Upper lobe of left lung (tissue), 6 donors: ENCODE data around the gene CNN2. TPM values are rescaled to one million over a fixed set of nuclear protein-coding genes. Genes with fewer than 3 reads are reported as not detected.

Experiments
- ATAC-seq, 2 donors: fragments of 200-7000 bp; cut with Tn5 transposase; one replicate each; pipeline ENCODE4 v1.9.1; 2022; ENCODE audit warnings: mild to moderate bottlenecking in 2 of 2, moderate library complexity in 2 of 2; ENCODE audit not compliant: low FRiP score in 2 of 2
- DNase-seq, 2 donors: peaks; one replicate each; pipeline ENCODE4 v3.0.0-alpha.2; 2019 to 2020
- H3K27ac ChIP-seq, 4 donors: fragments of 200-600 bp; sonication (generic); one replicate each; pipeline ENCODE4 v1.5.1; 2016 to 2019
- H3K27me3 ChIP-seq, 4 donors: fragments of 200-600 bp; sonication (generic); one replicate each; pipeline ENCODE4 v1.5.1; 2017 to 2019
- H3K36me3 ChIP-seq, 4 donors: fragments of 200-600 bp; sonication (generic); one replicate each; pipeline ENCODE4 v1.5.1; 2016 to 2019
- H3K4me1 ChIP-seq, 4 donors: fragments of 200-600 bp; sonication (generic); one replicate each; pipeline ENCODE4 v1.5.1; 2018 to 2019
- H3K4me3 ChIP-seq, 4 donors: fragments of 200-600 bp; sonication (generic); one replicate each; pipeline ENCODE4 v1.5.1; 2017 to 2019; ENCODE audit warnings: mild to moderate bottlenecking in 2 of 4, moderate library complexity in 1 of 4
- H3K9me3 ChIP-seq, 4 donors: fragments of 200-600 bp; sonication (generic); one replicate each; pipeline ENCODE4 v1.5.1; 2018 to 2019
- CTCF ChIP-seq, 6 experiments: fragments of 450-650 bp in 4 of 6; fragments of 200-600 bp in 2 of 6; sonication (generic) in 2 of 6; IDR thresholded peaks; one replicate each; pipeline ENCODE4 v1.5.1; 2016 to 2019; ENCODE audit warnings: antibody characterized with exemption in 6 of 6
- EP300 ChIP-seq, 4 donors: sonication (generic); formaldehyde crosslinking; IDR thresholded peaks; one replicate each; pipeline ENCODE4 v1.5.1; 2017; ENCODE audit warnings: antibody characterized with exemption in 4 of 4, control low read depth in 2 of 4
- POLR2A ChIP-seq, 4 donors: fragments of 450-650 bp; IDR thresholded peaks; one replicate each; pipeline ENCODE4 v1.5.1; 2016 to 2017; ENCODE audit warnings: antibody characterized with exemption in 4 of 4, mild to moderate bottlenecking in 2 of 4
- POLR2AphosphoS5 ChIP-seq, 2 donors: sonication (generic); formaldehyde crosslinking; IDR thresholded peaks; one replicate each; pipeline ENCODE4 v1.5.1; 2017; ENCODE audit warnings: antibody characterized with exemption in 2 of 2
- WGBS, 2 donors: methylation state at CpG; one replicate each; pipeline ENCODE4 v1.1.5; 2017 to 2018; 5-methylcytosine and 5-hydroxymethylcytosine counted together
- total RNA-seq, 6 donors: library from RNA; depleted of rRNA in 4 of 6; stranded (reverse); fragments of >200 nt in 4 of 6; gene quantifications; one replicate each; pipeline versions ENCODE4 v1.1.0 to v1.2.1, GENCODE V29; 2016 to 2021
- donor health status: DM: no; HTN: no; CAD: no; lungs with moderate emphysema.
- donor health status: DM: no; HTN: yes; CAD: no; lungs with severe emphysema.

CNN2 gene
- 100 to 1,000 TPM in 5 of 6 donors, 10 to 100 TPM in 1; 98.1 to 262 (median 164) TPM for total RNA-seq

- peaks cover 0 to 11% (median 0%) of the 10 kb centered on the region in 4 donors for H3K36me3 ChIP-seq
- H3K27ac ChIP-seq, result peak within 1 kb of the TSS; percentile 95 to 99 (median 97)
- no peaks in the 10 kb centered on the region for H3K27me3 ChIP-seq
- peak within 1 kb of the TSS; percentile 74 to 91 (median 84) for H3K4me3 ChIP-seq
- DNase-seq, result peak; percentile 89 to 97
- H3K4me1 ChIP-seq, result peaks cover 46 to 67% (median 54%) of the 10 kb centered on the region in 4 donors
- TF ChIP-seq EP300 (IDR thresholded peaks at IDR 0.05) (no peak), POLR2A (IDR thresholded peaks at IDR 0.05) (peak; percentile 38 to 95 (median 84)), POLR2AphosphoS5 (IDR thresholded peaks at IDR 0.05) (peak; percentile 80 to 85), CTCF (IDR thresholded peaks at IDR 0.05) (no peak)
- whole genome bisulfite sequencing, 2 donors, result 18 to 60% methylated on average over 5 to 15 of the region's 63 CpGs
- peak; percentile 83 to 92 for ATAC-seq
- no peaks in the 10 kb centered on the region for H3K9me3 ChIP-seq
Observed at GRCh38 chr19:1025960-1026782, at the start of gene CNN2. TSS of gene CNN2 (plus strand) at chr19:1026608. CDS start at chr19:1026662, 54 bp downstream.

GRCh38 chr19:977058-977464 lies 49.3 kb upstream of the CNN2 start:
- ATAC-seq (no peak), DNase-seq (peak in 1 of 2 donors; percentile 73)
- H3K4me3 ChIP-seq, result no peak overlapping the region
- WGBS, 2 donors, result 85 to 92% methylated on average over 5 to 23 of the region's 24 CpGs
- TF ChIP-seq EP300 (IDR thresholded peaks at IDR 0.05) (no peak), POLR2A (IDR thresholded peaks at IDR 0.05) (no peak), CTCF (IDR thresholded peaks at IDR 0.05) (no peak)
- no peak overlapping the region for H3K27ac ChIP-seq
- no peaks in the 10 kb centered on the region for H3K9me3 ChIP-seq
- peaks cover 0 to 4% (median 1%) of the 10 kb centered on the region in 4 donors for H3K36me3 ChIP-seq
- peaks cover 0 to 10% (median 5%) of the 10 kb centered on the region in 4 donors for H3K4me1 ChIP-seq
- no peaks in the 10 kb centered on the region for H3K27me3 ChIP-seq

GRCh38 chr19:979318-979741 lies 47.1 kb upstream of the CNN2 start:
- 54 to 73% methylated on average over 14 to 18 of the region's 19 CpGs for WGBS, 2 donors

DNA sequence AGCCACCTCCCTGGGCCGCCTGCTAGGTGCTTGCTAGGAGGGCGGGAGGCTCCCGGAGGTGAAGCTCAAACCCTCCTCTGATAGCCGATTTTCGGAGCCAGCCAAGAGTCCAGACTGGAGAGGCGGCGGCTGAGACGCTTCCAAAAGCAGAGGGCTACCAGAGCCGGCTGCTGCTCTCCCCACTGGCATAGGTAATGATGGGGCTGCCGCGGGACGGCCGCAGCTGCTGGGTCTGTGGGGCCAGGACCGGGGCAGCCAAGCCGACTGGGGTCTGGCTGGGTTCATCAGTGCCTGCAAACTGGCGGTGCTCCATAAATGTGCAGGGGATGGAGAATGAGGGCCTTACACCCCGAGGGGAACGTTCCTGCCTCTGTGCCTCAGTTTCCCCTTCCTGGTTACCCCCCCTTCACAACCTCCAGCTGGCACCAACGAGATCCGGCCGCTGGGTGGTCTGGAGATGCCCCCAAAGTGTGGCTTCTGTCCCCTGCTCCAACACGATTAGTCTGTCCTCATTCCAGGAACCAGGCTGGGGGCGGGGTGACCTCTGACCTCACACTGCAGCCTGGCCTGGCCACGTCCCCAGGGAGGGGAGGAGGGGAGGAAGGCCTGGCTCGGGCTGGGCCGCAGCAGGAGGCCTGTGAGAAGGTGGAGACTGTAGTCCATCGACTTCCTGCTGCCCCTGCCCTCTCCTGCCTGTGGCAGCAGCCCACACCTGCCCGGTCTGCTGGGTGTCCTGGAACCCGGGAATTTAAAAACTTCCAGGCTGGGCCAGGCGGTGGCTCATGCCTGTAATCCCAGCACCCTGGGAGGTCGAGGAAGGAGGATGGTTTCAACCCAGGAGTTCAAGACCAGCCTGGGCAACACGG lies 46.0 kb upstream of the CNN2 start:
- no peak for DNase-seq
- peak in 1 of 2 donors; percentile 15 for ATAC-seq
- no peak overlapping the region for H3K4me3 ChIP-seq
- H3K4me1 ChIP-seq, result peaks cover 26 to 37% (median 29%) of the 10 kb centered on the region in 4 donors
- no peak for TF ChIP-seq CTCF (IDR thresholded peaks at IDR 0.05)
- TF ChIP-seq EP300 (IDR thresholded peaks at IDR 0.05), result no peak
- peak in 1 of 2 donors; percentile 33 for TF ChIP-seq POLR2AphosphoS5 (IDR thresholded peaks at IDR 0.05)
- TF ChIP-seq POLR2A (IDR thresholded peaks at IDR 0.05), result no peak
- H3K27me3 ChIP-seq, result no peaks in the 10 kb centered on the region
- no peak overlapping the region for H3K27ac ChIP-seq
- no peaks in the 10 kb centered on the region for H3K9me3 ChIP-seq
- no peaks in the 10 kb centered on the region for H3K36me3 ChIP-seq
- WGBS, 2 donors, result 39 to 44% methylated on average over 15 to 21 of the region's 32 CpGs

More at GRCh38 chr19:979318-979741, 47.1 kb upstream of the CNN2 start:
- Histone ChIP-seq H3K9me3 (no peaks in the 10 kb centered on the region), H3K27ac (no peak overlapping the region), H3K4me1 (peaks cover 17 to 28% (median 22%) of the 10 kb centered on the region in 4 donors), H3K4me3 (no peak overlapping the region), H3K36me3 (no peaks in the 10 kb centered on the region), H3K27me3 (no peaks in the 10 kb centered on the region)
- ATAC-seq (no peak), DNase-seq (no peak)
- TF ChIP-seq POLR2AphosphoS5 (IDR thresholded peaks at IDR 0.05), result no peak
- no peak for TF ChIP-seq CTCF (IDR thresholded peaks at IDR 0.05)
- TF ChIP-seq POLR2A (IDR thresholded peaks at IDR 0.05), result no peak
- TF ChIP-seq EP300 (IDR thresholded peaks at IDR 0.05), result no peak
